ENCODE results near the gene KCNJ6. TPM values are rescaled to one million over a fixed set of nuclear protein-coding genes. Genes with fewer than 3 reads are reported as not detected.

KCNJ6 gene
- total RNA-seq, 1 experiment from 2014 or later: not detected

DNA sequence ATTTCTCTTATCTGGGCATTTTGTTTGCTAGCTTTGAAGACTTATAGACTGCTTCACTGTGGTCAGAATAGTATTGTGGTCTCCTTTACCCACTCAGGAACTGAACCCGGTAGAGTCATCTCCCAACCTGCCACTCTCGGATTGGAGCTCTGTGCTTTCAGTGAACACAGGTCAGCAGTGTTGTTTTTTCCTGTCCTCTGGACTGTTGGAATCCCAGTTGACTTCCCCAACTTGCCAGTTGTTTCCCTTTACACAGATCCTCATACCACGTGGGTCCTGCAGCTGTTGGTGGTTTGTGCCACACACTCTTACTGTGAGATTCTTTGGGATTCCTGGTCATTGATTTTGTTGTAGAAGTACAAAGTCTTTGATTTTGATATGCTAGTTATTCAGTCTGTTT, 335.6 kb downstream of the KCNJ6 start:
- no peak overlapping the region for H3K4me3 ChIP-seq (replicated peaks in 1 of 2; ENCODE audit: low read depth in 1 of 2, low read length in 2 of 2)
- no peak overlapping the region for H2AFZ ChIP-seq (ENCODE audit: low read depth, low read length, poor library complexity, severe bottlenecking)
- no peaks in the 10 kb centered on the region for H3K27me3 ChIP-seq (ENCODE audit: insufficient read depth, low read length)
- TF ChIP-seq CTCF (IDR thresholded peaks at IDR 0.05 in 2 of 3, conservative IDR thresholded peaks at IDR 0.05 in 1 of 3; ENCODE audit: borderline replicate concordance in 1 of 3, insufficient read depth in 1 of 3, low read depth in 2 of 3, low read length in 2 of 3) (no peak), POLR2A (IDR thresholded peaks at IDR 0.05; ENCODE audit: borderline replicate concordance, extremely low read depth, insufficient read depth, insufficient read length) (no peak), JUND (IDR thresholded peaks at IDR 0.05) (no peak), FOSL1 (IDR thresholded peaks at IDR 0.05; ENCODE audit: low read depth) (no peak), CBX3 (IDR thresholded peaks at IDR 0.05; ENCODE audit: low read depth) (no peak), CEBPB (IDR thresholded peaks at IDR 0.05; ENCODE audit: low read depth) (no peak), EZH2phosphoT487 (IDR thresholded peaks at IDR 0.05; ENCODE audit: borderline replicate concordance) (no peak), SP1 (IDR thresholded peaks at IDR 0.05; ENCODE audit: low read depth) (no peak), ZFX (IDR thresholded peaks at IDR 0.05) (no peak)
- TF ChIP-seq, protein P1, sequence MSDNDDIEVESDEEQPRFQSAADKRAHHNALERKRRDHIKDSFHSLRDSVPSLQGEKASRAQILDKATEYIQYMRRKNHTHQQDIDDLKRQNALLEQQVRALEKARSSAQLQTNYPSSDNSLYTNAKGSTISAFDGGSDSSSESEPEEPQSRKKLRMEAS (IDR thresholded peaks at IDR 0.05): no peak
- TF ChIP-seq, protein P2, sequence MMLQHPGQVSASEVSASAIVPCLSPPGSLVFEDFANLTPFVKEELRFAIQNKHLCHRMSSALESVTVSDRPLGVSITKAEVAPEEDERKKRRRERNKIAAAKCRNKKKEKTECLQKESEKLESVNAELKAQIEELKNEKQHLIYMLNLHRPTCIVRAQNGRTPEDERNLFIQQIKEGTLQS (IDR thresholded peaks at IDR 0.05): no peak
- TF ChIP-seq, protein P3, sequence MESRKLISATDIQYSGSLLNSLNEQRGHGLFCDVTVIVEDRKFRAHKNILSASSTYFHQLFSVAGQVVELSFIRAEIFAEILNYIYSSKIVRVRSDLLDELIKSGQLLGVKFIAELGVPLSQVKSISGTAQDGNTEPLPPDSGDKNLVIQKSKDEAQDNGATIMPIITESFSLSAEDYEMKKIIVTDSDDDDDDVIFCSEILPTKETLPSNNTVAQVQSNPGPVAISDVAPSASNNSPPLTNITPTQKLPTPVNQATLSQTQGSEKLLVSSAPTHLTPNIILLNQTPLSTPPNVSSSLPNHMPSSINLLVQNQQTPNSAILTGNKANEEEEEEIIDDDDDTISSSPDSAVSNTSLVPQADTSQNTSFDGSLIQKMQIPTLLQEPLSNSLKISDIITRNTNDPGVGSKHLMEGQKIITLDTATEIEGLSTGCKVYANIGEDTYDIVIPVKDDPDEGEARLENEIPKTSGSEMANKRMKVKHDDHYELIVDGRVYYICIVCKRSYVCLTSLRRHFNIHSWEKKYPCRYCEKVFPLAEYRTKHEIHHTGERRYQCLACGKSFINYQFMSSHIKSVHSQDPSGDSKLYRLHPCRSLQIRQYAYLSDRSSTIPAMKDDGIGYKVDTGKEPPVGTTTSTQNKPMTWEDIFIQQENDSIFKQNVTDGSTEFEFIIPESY (IDR thresholded peaks at IDR 0.05; ENCODE audit: extremely low read depth, insufficient replicate concordance, low read length): no peak
- intact Hi-C loops (cut with micrococcal nuclease): loop anchor here (10.0 kb wide), 1 partner anchor 416 kb away; no protein-coding TSS in a partner anchor
- H4K20me1 ChIP-seq (ENCODE audit: insufficient read depth): no peaks in the 10 kb centered on the region
- H3K4me2 ChIP-seq (ENCODE audit: low read length): no peak overlapping the region
- no peaks in the 10 kb centered on the region for H3K9me2 ChIP-seq (ENCODE audit: insufficient read depth)
- RAD21 ChIA-PET (ENCODE audit: low non-redundant PET in 1 of 2, low total read pairs in 2 of 2, uncharacterized antibody in 2 of 2, unreplicated experiment in 2 of 2): no interaction called here
- no peak overlapping the region for H3K27ac ChIP-seq (ENCODE audit: low read depth, low read length)
- ATAC-seq: no peak
- H3K36me3 ChIP-seq (ENCODE audit: control insufficient read depth in 1 of 2, insufficient read depth in 2 of 2, low read length in 2 of 2): no peaks in the 10 kb centered on the region
- no peaks in the 10 kb centered on the region for H3K79me2 ChIP-seq (ENCODE audit: insufficient read depth, low read length)
- POLR2A ChIA-PET: no interaction called here
- no TSS peak for BruUV-seq (replicated peaks)
- no peaks in the 10 kb centered on the region for H3K4me1 ChIP-seq (ENCODE audit: control insufficient read depth in 1 of 2, insufficient read depth in 2 of 2, low read length in 2 of 2)
- CTCF ChIA-PET: no interaction called here
- H3K9me3 ChIP-seq (ENCODE audit: control insufficient read depth in 1 of 2, insufficient read depth in 1 of 2, low read depth in 1 of 2, low read length in 2 of 2): peaks cover 5 to 10% of the 10 kb centered on the region in 2 experiments; a peak in 1 of 4 replicates
- no peak for DNase-seq (ENCODE audit: low read depth, low spot score)
- no peak overlapping the region for H3K9ac ChIP-seq (ENCODE audit: low read length)

Data from HCT116 (cell line).